Brain microvascular endothelial cell (primary cell): ENCODE measurements around the gene TCEANC.

ENCODE experiments used
- DNase-seq: peaks from one replicate; pipeline ENCODE4 v3.0.0-alpha.2; 2020
- H3K27ac ChIP-seq: fragments of 250-450 bp; sonication (Bioruptor Pico); 2 replicates; pipeline ENCODE4 v1.5.1; 2020; ENCODE audit warnings: mild to moderate bottlenecking, moderate library complexity
- H3K27me3 ChIP-seq: fragments of 250-450 bp; sonication (Bioruptor Pico); replicated peaks from 2 replicates; pipeline ENCODE4 v1.5.1; 2020; ENCODE audit warnings: mild to moderate bottlenecking
- H3K36me3 ChIP-seq: fragments of 250-450 bp; sonication (Bioruptor Pico); replicated peaks from 2 replicates; pipeline ENCODE4 v1.5.1; 2020; ENCODE audit warnings: mild to moderate bottlenecking
- H3K4me3 ChIP-seq: 2 replicates; pipeline ENCODE4 v1.5.1; 2011; ENCODE audit warnings: low read depth, mild to moderate bottlenecking, control low read depth, low read length, moderate library complexity
- CTCF ChIP-seq: IDR thresholded peaks from 2 replicates; pipeline ENCODE4 v1.5.1; 2011; ENCODE audit warnings: low read depth, mild to moderate bottlenecking, moderate library complexity, low read length, control low read depth, inconsistent platforms; ENCODE audit errors: missing control alignments
- in situ Hi-C: cut with HindIII; loops from 2 replicates; pipeline ENCODE4 v1.10.0; 2017; ENCODE audit warnings: low sequenced_read_pairs, low pct_ligation_motif_present

Gene TCEANC

GRCh38 chrX:13652850-13653693 is at the start of gene TCEANC:
TCEANC (plus strand) TSS chrX:13653141; CDS start chrX:13662509, 9,368 bp downstream.
- Histone ChIP-seq H3K36me3 (no peaks in the 10 kb centered on the region), H3K27ac (peak within 1 kb of the TSS; percentile 90), H3K27me3 (no peaks in the 10 kb centered on the region), H3K4me3 (peak within 1 kb of the TSS; percentile 72)
- in situ Hi-C loops = no loop called here
- no peak for TF ChIP-seq CTCF
- DNase-seq = peak; percentile 98

- Histone ChIP-seq H3K27me3 (no peaks in the 10 kb centered on the region), H3K36me3 (no peaks in the 10 kb centered on the region), H3K4me3 (no peak overlapping the region), H3K27ac (no peak overlapping the region)
- TF ChIP-seq CTCF = no peak
- DNase-seq = no peak
- in situ Hi-C loops = no loop called here
These were observed 47.3 kb upstream of the TCEANC start for GRCh38 chrX:13605611-13606010.

- no peak for DNase-seq
- H3K36me3 ChIP-seq = no peaks in the 10 kb centered on the region
- in situ Hi-C loops = no loop called here
- TF ChIP-seq CTCF = no peak
- no peak overlapping the region for H3K4me3 ChIP-seq
- H3K27me3 ChIP-seq = no peaks in the 10 kb centered on the region
- no peak overlapping the region for H3K27ac ChIP-seq
These were observed 45.5 kb upstream of the TCEANC start for GRCh38 chrX:13607331-13607995.

- DNase-seq = no peak
- H3K27ac ChIP-seq = no peak overlapping the region
- in situ Hi-C loops = no loop called here
- no peak overlapping the region for H3K4me3 ChIP-seq
- no peaks in the 10 kb centered on the region for H3K27me3 ChIP-seq
- no peaks in the 10 kb centered on the region for H3K36me3 ChIP-seq
- no peak for TF ChIP-seq CTCF
These were observed 45.0 kb upstream of the TCEANC start for GRCh38 chrX:13607996-13608365.

GRCh38 chrX:13614154-13614553 is 38.8 kb upstream of the TCEANC start:
- TF ChIP-seq CTCF = no peak
- no peak for DNase-seq
- no peak overlapping the region for H3K4me3 ChIP-seq
- no peaks in the 10 kb centered on the region for H3K36me3 ChIP-seq
- in situ Hi-C loops = no loop called here
- H3K27ac ChIP-seq = no peak overlapping the region
- no peaks in the 10 kb centered on the region for H3K27me3 ChIP-seq
